Esophagus (tissue), 2 donors: ENCODE results near the gene SAMD4A. TPM values are rescaled to one million over a fixed set of nuclear protein-coding genes. Genes with fewer than 3 reads are reported as not detected.

Source experiments
- H3K27ac ChIP-seq, 2 donors: one replicate each; pipeline ENCODE4 v1.5.1; 2013; ENCODE audit warnings: low read depth in 2 of 2, mild to moderate bottlenecking in 2 of 2, inconsistent platforms in 1 of 2, low read length in 1 of 2, moderate library complexity in 1 of 2
- H3K27me3 ChIP-seq, 2 donors: one replicate each; pipeline ENCODE4 v1.6.1; 2013; ENCODE audit warnings: low read length in 2 of 2, control low read depth in 1 of 2, mild to moderate bottlenecking in 1 of 2; ENCODE audit not compliant: insufficient read depth in 2 of 2, control insufficient read depth in 1 of 2
- H3K36me3 ChIP-seq, 2 donors: one replicate each; pipeline ENCODE4 v1.6.1; 2013; ENCODE audit warnings: low read length in 1 of 2; ENCODE audit not compliant: control insufficient read depth in 2 of 2, insufficient read depth in 2 of 2
- H3K4me1 ChIP-seq, 2 donors: one replicate each; pipeline ENCODE4 v1.6.1; 2013; ENCODE audit warnings: low read length in 1 of 2; ENCODE audit not compliant: control insufficient read depth in 2 of 2, insufficient read depth in 2 of 2
- H3K4me3 ChIP-seq, 2 donors: one replicate each; pipeline ENCODE4 v1.5.1; 2013; ENCODE audit warnings: low read length in 2 of 2, mild to moderate bottlenecking in 2 of 2, low read depth in 1 of 2, moderate library complexity in 1 of 2
- H3K9me3 ChIP-seq, 2 donors: one replicate each; pipeline ENCODE4 v1.6.1; 2013; ENCODE audit warnings: mild to moderate bottlenecking in 2 of 2, low read depth in 1 of 2, low read length in 1 of 2, moderate library complexity in 1 of 2; ENCODE audit not compliant: control insufficient read depth in 2 of 2, insufficient read depth in 1 of 2
- WGBS, 2 donors: extraction: QIAGEN DNeasy Blood & Tissue Kit; methylation state at CpG; one replicate each; pipeline ENCODE4 v1.1.7; 2013; 5-methylcytosine and 5-hydroxymethylcytosine counted together
- polyA plus RNA-seq, 2 donors: library from polyadenylated mRNA; stranded (reverse); fragments of 200-250 nt; gene quantifications; one replicate each; pipeline ENCODE4 v1.2.3, GENCODE V29; 2013
- donor health status: healthy with polysubstance abuse.
- donor health status: Bipolar disorder and iron deficiency.

SAMD4A gene
- polyA plus RNA-seq, 2 donors = 1.1 to 1.7 TPM

DNA sequence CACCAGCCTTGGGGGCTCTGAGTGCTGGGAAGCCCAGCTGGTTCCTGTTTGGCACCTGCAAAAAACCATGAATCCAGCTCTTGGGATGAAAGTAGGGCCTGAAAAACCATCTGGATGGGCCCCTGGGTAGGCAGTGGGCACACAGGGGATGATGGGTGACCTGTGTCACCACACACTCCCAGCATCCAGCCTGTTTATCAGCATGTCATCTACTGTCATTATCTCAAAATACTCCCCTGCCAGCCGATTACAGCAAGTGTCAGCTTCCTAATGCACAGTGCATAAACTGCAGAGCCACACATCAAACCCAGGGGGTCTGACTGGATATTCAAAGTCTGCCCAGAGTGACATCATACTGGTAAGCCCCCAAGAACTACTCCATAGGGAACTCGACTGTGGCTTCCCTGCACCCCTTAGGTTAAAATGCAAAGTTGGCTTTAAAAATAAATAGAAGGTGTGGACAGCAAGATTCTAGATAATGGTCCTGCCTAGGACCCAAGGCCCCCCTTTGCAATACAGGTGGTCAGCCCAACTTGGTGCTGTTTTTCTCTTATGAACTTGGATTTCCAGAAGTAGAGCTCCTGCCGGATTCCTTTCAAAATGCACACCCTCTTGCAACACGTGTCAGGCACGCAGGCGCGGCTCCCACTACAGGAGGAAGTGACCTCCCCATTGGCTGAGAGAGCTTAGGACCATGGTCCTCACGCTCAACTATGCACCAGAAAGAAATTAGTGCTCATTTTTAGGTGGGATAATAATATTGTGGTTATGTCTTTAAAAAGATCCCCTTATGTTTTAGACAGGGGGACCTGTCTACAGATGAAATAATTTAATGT is 241.6 kb downstream of the SAMD4A start:
- peaks cover 5 to 10% of the 10 kb centered on the region in 2 donors for H3K4me1 ChIP-seq
- no peak overlapping the region for H3K4me3 ChIP-seq
- 76 to 77% methylated on average over 8 of the region's 8 CpGs for WGBS, 2 donors
- H3K27ac ChIP-seq = no peak overlapping the region
- H3K27me3 ChIP-seq = no peaks in the 10 kb centered on the region
- H3K9me3 ChIP-seq = no peaks in the 10 kb centered on the region
- H3K36me3 ChIP-seq = no peaks in the 10 kb centered on the region

DNA sequence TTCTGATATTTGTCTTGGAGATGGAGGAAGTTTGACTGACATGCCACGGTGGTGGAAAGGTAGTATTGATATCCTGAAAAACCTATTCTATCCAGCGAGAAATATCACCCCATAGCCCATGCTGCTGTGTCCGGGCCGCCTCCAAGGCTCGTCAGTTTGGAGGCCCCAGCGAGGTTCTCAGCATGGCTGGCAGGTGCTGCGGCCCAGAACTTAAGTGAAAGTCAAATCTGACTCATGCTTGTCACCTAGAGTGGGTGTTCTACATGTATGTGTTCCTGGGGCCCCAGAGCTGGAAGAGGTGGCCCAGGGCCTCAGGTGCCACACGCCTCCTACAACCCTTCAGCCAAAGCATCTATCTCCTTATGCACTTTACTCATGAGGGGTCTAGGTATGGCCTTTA is 242.8 kb downstream of the SAMD4A start:
- no peak overlapping the region for H3K27ac ChIP-seq
- H3K9me3 ChIP-seq = no peaks in the 10 kb centered on the region
- 88% methylated on average over 8 of the region's 8 CpGs for WGBS, 2 donors
- H3K27me3 ChIP-seq = no peaks in the 10 kb centered on the region
- H3K4me3 ChIP-seq = no peak overlapping the region
- H3K4me1 ChIP-seq = peaks cover 5 to 10% of the 10 kb centered on the region in 2 donors
- no peaks in the 10 kb centered on the region for H3K36me3 ChIP-seq

DNA sequence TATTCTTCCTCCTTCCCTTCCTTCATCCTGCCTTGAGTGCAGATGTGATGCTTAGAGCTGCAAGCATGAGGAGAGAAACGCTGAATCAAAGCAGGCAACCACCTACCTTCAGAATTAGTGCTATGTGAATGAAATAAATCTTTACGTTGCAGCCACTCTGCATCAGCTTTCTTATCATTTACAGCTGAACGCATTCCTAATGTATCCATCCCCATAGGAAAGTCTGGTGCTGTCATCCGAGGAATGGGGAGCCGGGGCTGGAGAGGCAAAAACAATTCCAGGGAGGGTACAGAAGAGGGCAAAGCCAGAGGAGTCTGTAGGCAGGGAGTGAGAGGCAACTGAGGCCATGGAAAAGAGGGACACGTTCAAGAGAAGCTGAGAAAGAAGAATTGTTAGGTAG is 245.7 kb downstream of the SAMD4A start:
- H3K4me1 ChIP-seq = peaks cover 0 to 2% of the 10 kb centered on the region in 2 donors
- H3K36me3 ChIP-seq = no peaks in the 10 kb centered on the region
- no peaks in the 10 kb centered on the region for H3K9me3 ChIP-seq
- no peak overlapping the region for H3K4me3 ChIP-seq
- H3K27ac ChIP-seq = no peak overlapping the region
- no peaks in the 10 kb centered on the region for H3K27me3 ChIP-seq
- 81 to 85% methylated on average over 6 of the region's 6 CpGs for WGBS, 2 donors

DNA sequence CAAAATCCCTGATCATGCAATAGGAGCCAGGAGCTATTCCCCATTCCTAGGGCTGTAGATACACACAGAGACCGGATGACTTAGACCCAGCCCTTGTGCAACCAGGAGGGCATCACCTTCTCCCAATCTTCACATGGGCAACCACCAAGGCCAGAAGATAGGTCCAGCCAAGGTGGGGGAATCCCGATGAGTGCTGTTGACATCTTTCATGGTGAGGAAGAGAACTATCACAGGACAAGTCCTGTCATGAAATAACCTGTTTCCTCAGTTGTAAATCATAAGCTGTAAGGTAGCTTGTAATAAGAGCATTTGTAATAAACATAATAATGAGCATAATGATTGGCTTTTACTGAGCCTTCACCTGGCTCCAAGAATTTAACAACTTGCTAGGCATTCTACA is 246.2 kb downstream of the SAMD4A start:
- Histone ChIP-seq H3K4me3 (no peak overlapping the region), H3K36me3 (no peaks in the 10 kb centered on the region), H3K27ac (no peak overlapping the region), H3K4me1 (peaks cover 0 to 2% of the 10 kb centered on the region in 2 donors), H3K27me3 (no peaks in the 10 kb centered on the region), H3K9me3 (no peaks in the 10 kb centered on the region)
- 55 to 75% methylated on average over 2 of the region's 2 CpGs for WGBS, 2 donors

DNA sequence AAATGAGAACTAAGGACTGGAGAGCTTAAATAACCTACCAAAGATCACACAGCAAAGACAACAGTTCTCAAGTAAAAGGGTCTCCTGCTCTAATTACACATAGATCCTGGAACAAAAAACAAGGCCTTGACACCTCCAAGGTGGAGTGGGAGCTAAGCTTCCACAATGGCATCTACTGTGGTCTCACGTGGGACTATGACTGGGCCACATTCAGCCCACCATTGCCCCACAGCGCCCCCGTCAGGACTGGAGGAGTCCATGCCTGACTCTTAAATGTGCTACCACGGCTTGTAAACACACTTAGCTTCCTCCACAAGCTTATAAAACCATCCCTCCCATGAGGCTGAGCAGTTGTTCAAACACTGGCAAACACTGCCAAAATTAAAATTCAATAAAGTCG is 247.1 kb downstream of the SAMD4A start:
- no peak overlapping the region for H3K4me3 ChIP-seq
- H3K36me3 ChIP-seq = no peaks in the 10 kb centered on the region
- no peak overlapping the region for H3K27ac ChIP-seq
- peaks cover 0 to 2% of the 10 kb centered on the region in 2 donors for H3K4me1 ChIP-seq
- no peaks in the 10 kb centered on the region for H3K27me3 ChIP-seq
- 64 to 73% methylated on average over 5 of the region's 5 CpGs for WGBS, 2 donors
- H3K9me3 ChIP-seq = no peaks in the 10 kb centered on the region

DNA sequence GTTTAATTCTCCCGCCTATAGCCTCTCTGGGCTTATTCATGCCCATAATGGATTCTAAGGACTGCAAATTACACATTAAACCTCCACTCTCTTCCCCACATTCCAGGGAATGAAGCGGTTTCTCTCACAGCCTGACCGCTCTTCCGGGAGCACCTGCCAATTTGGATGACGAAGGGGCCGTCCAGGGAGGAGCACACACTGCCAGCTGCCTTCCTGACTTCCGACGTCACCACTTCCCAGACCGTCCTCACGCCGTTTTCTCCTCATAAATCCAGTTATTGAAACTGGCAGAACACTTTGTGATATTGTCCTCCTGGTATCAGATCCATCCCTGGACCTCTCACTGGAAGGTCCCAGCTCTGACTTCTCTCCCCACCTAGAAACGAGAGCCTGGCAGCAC is 248.1 kb downstream of the SAMD4A start:
- Histone ChIP-seq H3K27me3 (no peaks in the 10 kb centered on the region), H3K27ac (no peak overlapping the region), H3K4me1 (peaks cover 0 to 2% of the 10 kb centered on the region in 2 donors), H3K4me3 (no peak overlapping the region), H3K9me3 (no peaks in the 10 kb centered on the region), H3K36me3 (no peaks in the 10 kb centered on the region)
- WGBS, 2 donors = 76 to 79% methylated on average over 12 of the region's 12 CpGs

DNA sequence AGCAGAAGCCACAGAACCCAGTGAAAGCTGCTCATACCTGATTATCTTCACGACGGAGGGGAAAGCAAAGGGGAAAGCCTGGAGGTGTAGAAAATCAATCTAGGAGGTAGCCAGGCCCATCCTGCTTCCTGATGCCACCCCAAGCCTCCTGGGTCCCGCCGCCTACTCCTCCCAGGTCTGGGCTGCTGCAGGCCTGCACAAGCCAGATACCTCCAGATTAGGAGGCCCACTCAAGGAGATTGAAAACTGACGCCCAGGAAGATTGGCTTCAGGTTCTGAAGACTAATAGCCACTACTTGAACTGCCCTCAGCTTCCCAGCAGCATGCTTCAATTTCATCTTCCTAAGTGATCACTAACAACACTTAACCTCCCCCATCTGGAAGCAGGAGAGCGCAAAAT is 248.6 kb downstream of the SAMD4A start:
- H3K27ac ChIP-seq = no peak overlapping the region
- H3K9me3 ChIP-seq = no peaks in the 10 kb centered on the region
- peaks cover 0 to 2% of the 10 kb centered on the region in 2 donors for H3K4me1 ChIP-seq
- H3K4me3 ChIP-seq = no peak overlapping the region
- 84 to 88% methylated on average over 6 of the region's 6 CpGs for WGBS, 2 donors
- no peaks in the 10 kb centered on the region for H3K27me3 ChIP-seq
- no peaks in the 10 kb centered on the region for H3K36me3 ChIP-seq

DNA sequence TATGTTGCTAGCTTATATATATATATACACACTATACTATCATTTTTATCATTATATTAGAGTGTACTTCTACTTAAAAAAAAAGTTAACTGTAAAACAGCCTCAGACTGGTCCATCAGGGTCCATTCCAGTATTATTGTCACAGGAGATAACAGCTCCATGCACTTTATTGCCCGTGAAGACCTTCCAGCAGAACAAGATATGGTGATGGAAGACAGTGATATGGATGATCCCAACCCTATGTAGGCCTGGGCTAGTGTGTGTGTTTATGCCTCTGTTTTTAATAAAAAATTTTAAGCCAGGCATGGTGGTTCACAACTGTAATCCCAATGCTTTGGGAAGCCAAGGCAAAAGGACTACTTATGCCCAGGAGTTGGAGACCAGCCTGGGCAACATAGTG is 249.5 kb downstream of the SAMD4A start:
- 88 to 98% methylated on average over 1 of the region's 1 CpG for WGBS, 2 donors
- H3K9me3 ChIP-seq = no peaks in the 10 kb centered on the region
- no peak overlapping the region for H3K27ac ChIP-seq
- H3K36me3 ChIP-seq = no peaks in the 10 kb centered on the region
- no peak overlapping the region for H3K4me3 ChIP-seq
- H3K4me1 ChIP-seq = peaks cover 0 to 2% of the 10 kb centered on the region in 2 donors
- no peaks in the 10 kb centered on the region for H3K27me3 ChIP-seq

DNA sequence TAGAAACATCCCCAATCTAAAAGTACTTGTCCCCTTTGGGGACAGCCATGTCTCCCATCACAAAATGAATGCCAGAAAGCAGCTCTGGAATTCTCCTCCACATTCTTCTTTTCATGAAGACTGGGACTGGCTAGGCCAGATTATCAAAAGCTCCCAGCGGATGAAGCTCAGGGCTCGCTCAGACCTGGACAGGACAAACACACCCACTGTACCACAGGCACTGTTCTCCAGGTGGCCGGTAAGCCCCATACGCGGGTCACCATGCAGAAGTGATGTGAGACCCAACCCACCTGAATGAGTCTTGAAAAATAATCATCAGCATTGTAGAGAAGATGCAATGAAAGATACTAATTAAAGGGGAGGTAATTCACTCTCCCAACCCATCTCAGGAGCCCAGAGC is 250.6 kb downstream of the SAMD4A start:
- H3K27ac ChIP-seq = no peak overlapping the region
- 91 to 98% methylated on average over 5 of the region's 5 CpGs for WGBS, 2 donors
- no peak overlapping the region for H3K4me3 ChIP-seq
- no peaks in the 10 kb centered on the region for H3K27me3 ChIP-seq
- peaks cover 0 to 2% of the 10 kb centered on the region in 2 donors for H3K4me1 ChIP-seq
- H3K36me3 ChIP-seq = no peaks in the 10 kb centered on the region
- H3K9me3 ChIP-seq = no peaks in the 10 kb centered on the region
